Stomach (tissue), 8 donors: ENCODE results near the gene OR52K1. TPM values are rescaled to one million over a fixed set of nuclear protein-coding genes. Genes with fewer than 3 reads are reported as not detected.

ENCODE experiments used
- polyA plus RNA-seq, 3 donors: library from polyadenylated mRNA; stranded (reverse); fragments of 200-250 nt; gene quantifications; one replicate each; pipeline ENCODE4 v1.2.3, GENCODE V29; 2013
- total RNA-seq, 5 donors: library from RNA; depleted of rRNA; stranded (reverse); fragments of >200 nt; gene quantifications; one replicate each; pipeline versions ENCODE4 v1.1.0 to v1.2.3, GENCODE V29; 2014 to 2016
- donor health status: healthy with polysubstance abuse.
- donor health status: Bipolar disorder and iron deficiency.
- donor health status: healthy.

OR52K1 gene
- total and polyA plus RNA-seq, 8 donors = not detected

Other genes starting within 250 kb of the OR52K1 start
- gene OR52B4, start 114.3 kb upstream of the OR52K1 start, total RNA-seq = not detected
- not detected for gene OR52B4, start 114.3 kb upstream of the OR52K1 start, polyA plus RNA-seq
- gene TRIM21, start 88.9 kb upstream of the OR52K1 start, total RNA-seq = 10 to 100 TPM; 11.7 to 22.8 (median 15.2) TPM
- 10 to 100 TPM; 18.1 to 30.2 (median 25.8) TPM for gene TRIM21, start 88.9 kb upstream of the OR52K1 start, polyA plus RNA-seq
- not detected for gene OR52K2, start 33.4 kb upstream of the OR52K1 start, total RNA-seq
- not detected for gene OR52K2, start 33.4 kb upstream of the OR52K1 start, polyA plus RNA-seq
- not detected for gene OR52M1, start 62.5 kb downstream of the OR52K1 start, total RNA-seq
- gene OR52M1, start 62.5 kb downstream of the OR52K1 start, polyA plus RNA-seq = not detected
- not detected for gene OR52I2, start 99.1 kb downstream of the OR52K1 start, total RNA-seq
- not detected for gene OR52I2, start 99.1 kb downstream of the OR52K1 start, polyA plus RNA-seq
- gene OR52I1, start 111.4 kb downstream of the OR52K1 start, total RNA-seq = not detected
- gene OR52I1, start 111.4 kb downstream of the OR52K1 start, polyA plus RNA-seq = not detected
- 10 to 100 TPM in 3 of 5 donors, 1 to 10 TPM in 1, not detected in 1; 4.5 to 32.0 (median 16.8) TPM for gene TRIM68, start 125.6 kb downstream of the OR52K1 start, total RNA-seq
- gene TRIM68, start 125.6 kb downstream of the OR52K1 start, polyA plus RNA-seq = 10 to 100 TPM in 1 of 3 donors, 1 to 10 TPM in 2; 6.5 to 12.1 (median 7.0) TPM
- gene OR51D1, start 154.8 kb downstream of the OR52K1 start, total RNA-seq = not detected
- gene OR51D1, start 154.8 kb downstream of the OR52K1 start, polyA plus RNA-seq = not detected
- 1 to 10 TPM in 2 of 5 donors, not detected in 3; 1.5 to 2.5 TPM for gene OR51E1, start 161.3 kb downstream of the OR52K1 start, total RNA-seq
- gene OR51E1, start 161.3 kb downstream of the OR52K1 start, polyA plus RNA-seq = under 1 TPM in 2 of 3 donors, not detected in 1; 0.18 to 0.25 TPM
- gene OR51E2, start 215.2 kb downstream of the OR52K1 start, total RNA-seq = 10 to 100 TPM in 1 of 5 donors, under 1 TPM in 1, not detected in 3; 0.37 to 26.1 TPM
- gene OR51E2, start 215.2 kb downstream of the OR52K1 start, polyA plus RNA-seq = under 1 TPM in 1 of 3 donors, not detected in 2; 0.05 TPM
- not detected for gene MMP26, start 222.1 kb downstream of the OR52K1 start, total RNA-seq
- not detected for gene MMP26, start 222.1 kb downstream of the OR52K1 start, polyA plus RNA-seq